Ascending aorta (tissue), 2 donors: ENCODE measurements around the gene AKR1C2. TPM values are rescaled to one million over a fixed set of nuclear protein-coding genes. Genes with fewer than 3 reads are reported as not detected.
A peak's percentile ranks its signal among the peaks of the same experiment; 100 is the strongest.
"Not testable (repeated sequence)": the region's sequence is repeated elsewhere in the genome, so short reads cannot be mapped to it uniquely, and the experiment has no call there.

Experiments used
- DNase-seq, 2 donors: peaks; one replicate each; pipeline ENCODE4 v3.0.0-alpha.2; 2019; ENCODE audit warnings: low spot score in 2 of 2
- H3K27ac ChIP-seq, 2 donors: fragments of 200-600 bp; sonication (generic); one replicate each; pipeline ENCODE4 v1.5.1; 2016 to 2017; ENCODE audit warnings: mild to moderate bottlenecking in 1 of 2
- H3K27me3 ChIP-seq: fragments of 200-600 bp; sonication (generic); one replicate; pipeline ENCODE4 v1.5.1; 2017
- H3K36me3 ChIP-seq, 2 donors: fragments of 200-600 bp; sonication (generic); one replicate each; pipeline ENCODE4 v1.5.1; 2016
- H3K4me1 ChIP-seq, 2 donors: fragments of 200-600 bp; sonication (generic); one replicate each; pipeline ENCODE4 v1.5.1; 2016 to 2017; ENCODE audit warnings: mild to moderate bottlenecking in 1 of 2
- H3K4me3 ChIP-seq, 2 donors: fragments of 200-600 bp; sonication (generic); one replicate each; pipeline ENCODE4 v1.5.1; 2016 to 2017; ENCODE audit warnings: mild to moderate bottlenecking in 1 of 2
- H3K9me3 ChIP-seq, 2 donors: fragments of 200-600 bp; sonication (generic); one replicate each; pipeline ENCODE4 v1.5.1; 2016
- intact Hi-C: fragments of 100-400 bp; cut with DNase I; formaldehyde crosslinking; loops from one replicate; pipeline ENCODE4 v1.15.1; 2023
- total RNA-seq: library from RNA; depleted of rRNA; stranded (reverse); fragments of >200 nt; gene quantifications from one replicate; pipeline ENCODE4 v1.1.0, GENCODE V29; 2016
- TF ChIP-seq, protein P1 (sequence below), 3 experiments: fragments of 200-600 bp in 2 of 3; fragments of 450-650 bp in 1 of 3; sonication (generic) in 2 of 3; IDR thresholded peaks; one replicate each; pipeline ENCODE4 v1.5.1; 2016 to 2019; ENCODE audit warnings: antibody characterized with exemption in 3 of 3, mild to moderate bottlenecking in 1 of 3, moderate library complexity in 1 of 3

AKR1C2 gene
- total RNA-seq, 1 donor from 2014 or later = 16.6 TPM

DNA sequence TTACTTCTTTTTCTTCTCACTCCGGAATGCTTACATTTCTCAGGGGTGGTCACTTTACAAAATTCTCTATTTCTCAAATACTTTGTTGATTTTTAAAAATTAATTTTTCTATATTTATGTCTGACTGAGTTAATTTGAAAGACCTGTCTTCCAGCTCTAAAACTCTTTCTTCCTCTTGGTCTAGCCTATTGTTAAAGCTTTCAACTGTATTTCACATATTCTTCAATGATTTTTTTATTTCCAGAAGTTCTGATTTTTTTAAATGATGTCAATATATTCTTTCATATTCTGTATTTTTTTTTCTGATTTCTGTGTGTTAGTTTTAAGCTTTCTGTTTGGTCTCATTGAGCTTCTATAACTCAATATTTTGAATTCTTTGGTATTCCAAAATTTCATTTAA, 27.3 kb upstream of the AKR1C2 start:
- Histone ChIP-seq H3K4me1 (no peaks in the 10 kb centered on the region), H3K36me3 (no peaks in the 10 kb centered on the region), H3K27ac (no peak overlapping the region), H3K4me3 (no peak overlapping the region), H3K27me3 (no peaks in the 10 kb centered on the region), H3K9me3 (peaks cover 11 to 41% of the 10 kb centered on the region in 2 donors)
- no peak for DNase-seq
- intact Hi-C loops = no loop called here
- TF ChIP-seq, protein P1, sequence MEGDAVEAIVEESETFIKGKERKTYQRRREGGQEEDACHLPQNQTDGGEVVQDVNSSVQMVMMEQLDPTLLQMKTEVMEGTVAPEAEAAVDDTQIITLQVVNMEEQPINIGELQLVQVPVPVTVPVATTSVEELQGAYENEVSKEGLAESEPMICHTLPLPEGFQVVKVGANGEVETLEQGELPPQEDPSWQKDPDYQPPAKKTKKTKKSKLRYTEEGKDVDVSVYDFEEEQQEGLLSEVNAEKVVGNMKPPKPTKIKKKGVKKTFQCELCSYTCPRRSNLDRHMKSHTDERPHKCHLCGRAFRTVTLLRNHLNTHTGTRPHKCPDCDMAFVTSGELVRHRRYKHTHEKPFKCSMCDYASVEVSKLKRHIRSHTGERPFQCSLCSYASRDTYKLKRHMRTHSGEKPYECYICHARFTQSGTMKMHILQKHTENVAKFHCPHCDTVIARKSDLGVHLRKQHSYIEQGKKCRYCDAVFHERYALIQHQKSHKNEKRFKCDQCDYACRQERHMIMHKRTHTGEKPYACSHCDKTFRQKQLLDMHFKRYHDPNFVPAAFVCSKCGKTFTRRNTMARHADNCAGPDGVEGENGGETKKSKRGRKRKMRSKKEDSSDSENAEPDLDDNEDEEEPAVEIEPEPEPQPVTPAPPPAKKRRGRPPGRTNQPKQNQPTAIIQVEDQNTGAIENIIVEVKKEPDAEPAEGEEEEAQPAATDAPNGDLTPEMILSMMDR (IDR thresholded peaks at IDR 0.05) = no peak

DNA sequence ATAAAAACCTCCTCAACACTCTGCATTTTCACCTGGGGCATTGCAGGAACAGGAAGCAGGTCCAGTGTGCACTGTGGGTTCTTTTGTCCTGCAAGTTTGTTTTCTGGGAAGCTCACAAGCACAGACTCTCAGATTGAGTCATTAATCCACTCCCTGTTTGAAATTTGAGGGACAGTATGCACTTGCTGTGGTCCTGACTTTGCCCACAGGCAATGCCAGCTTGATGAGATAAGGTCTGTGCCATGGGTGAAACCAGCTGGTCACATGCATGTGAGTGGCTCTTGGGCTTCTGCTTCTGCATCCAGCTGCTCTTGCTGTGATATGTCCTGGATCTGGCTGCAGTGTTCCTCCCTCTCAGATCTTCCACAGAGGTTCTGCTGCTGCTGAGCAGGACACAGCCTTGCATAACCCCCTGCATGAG, 21.8 kb upstream of the AKR1C2 start:
- H3K4me1 ChIP-seq = peaks cover 0 to 14% of the 10 kb centered on the region in 2 donors
- DNase-seq, intact Hi-C loops, H3K9me3 ChIP-seq, H3K4me3 ChIP-seq, H3K27ac ChIP-seq, H3K27me3 ChIP-seq, H3K36me3 ChIP-seq: not testable (repeated sequence)

DNA sequence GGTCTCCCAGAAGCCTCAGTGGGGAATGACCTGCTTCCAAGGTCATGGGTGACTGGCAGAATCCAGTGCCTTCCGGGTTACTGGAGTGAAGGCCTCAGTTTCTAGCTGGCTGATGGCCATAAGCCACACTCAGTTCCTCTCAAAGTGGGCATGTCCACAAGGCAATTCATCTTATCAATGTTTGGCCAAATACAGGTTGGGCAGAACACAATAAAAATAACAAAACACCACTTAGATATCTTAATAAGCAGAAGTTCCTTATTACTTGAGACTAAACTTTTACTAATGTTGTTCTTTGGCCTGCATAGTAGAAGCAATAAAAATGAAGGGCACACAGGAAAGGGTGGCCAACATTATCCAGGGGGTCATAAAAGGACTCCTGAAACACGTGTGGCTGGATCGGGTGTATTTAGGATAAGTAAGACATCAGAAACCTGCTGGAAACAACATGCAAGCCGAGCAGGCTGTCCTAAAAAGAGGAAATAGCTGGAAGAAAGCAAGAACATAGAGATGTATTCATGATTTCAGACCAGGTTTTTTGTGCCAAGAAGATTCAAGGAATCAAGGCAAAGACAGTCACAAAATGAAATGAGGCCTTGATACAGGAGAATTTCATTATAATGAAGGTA, 19.6 kb upstream of the AKR1C2 start:
- Histone ChIP-seq H3K4me1 (peaks cover 5 to 31% of the 10 kb centered on the region in 2 donors), H3K9me3 (no peaks in the 10 kb centered on the region), H3K27ac (no peak overlapping the region), H3K27me3 (no peaks in the 10 kb centered on the region), H3K36me3 (no peaks in the 10 kb centered on the region), H3K4me3 (no peak overlapping the region)
- no peak for DNase-seq
- intact Hi-C loops = no loop called here
- TF ChIP-seq, protein P1 (IDR thresholded peaks at IDR 0.05) = no peak

DNA sequence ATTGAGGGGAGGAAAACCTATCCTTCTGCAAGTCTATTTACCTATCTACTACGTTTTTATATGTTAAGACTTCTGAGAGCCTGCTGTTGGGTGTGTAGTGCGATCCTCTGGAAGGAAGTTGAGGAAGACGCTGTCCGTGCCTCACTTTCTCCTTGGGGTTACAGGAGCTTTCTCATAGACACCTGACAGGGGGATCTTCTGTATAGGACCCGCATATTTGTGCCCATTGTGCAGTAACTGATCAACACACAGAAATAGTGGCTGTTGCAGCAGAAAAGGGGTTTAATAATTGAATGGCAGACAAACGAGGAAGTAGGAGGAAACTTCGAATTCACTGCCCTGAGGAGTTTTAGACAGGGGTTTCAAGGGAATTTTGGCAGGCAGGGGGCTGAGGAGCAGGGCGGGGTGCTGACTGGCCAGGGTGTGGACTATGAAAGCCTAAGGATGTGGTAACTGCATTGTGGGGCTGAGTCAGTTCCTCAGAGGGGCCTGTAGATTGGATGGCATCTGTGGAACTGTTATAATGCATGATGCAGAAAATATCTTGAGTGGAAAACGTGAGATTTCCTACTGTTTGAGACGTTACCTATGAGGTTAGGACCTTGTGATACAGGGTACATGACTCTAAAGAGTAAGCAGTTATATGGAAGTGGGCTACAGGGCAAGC, 18.1 kb upstream of the AKR1C2 start:
- intact Hi-C loops, DNase-seq, H3K4me3 ChIP-seq, H3K36me3 ChIP-seq, H3K27me3 ChIP-seq, H3K27ac ChIP-seq, H3K9me3 ChIP-seq: not testable (repeated sequence)
- peaks cover 5 to 44% of the 10 kb centered on the region in 2 donors for H3K4me1 ChIP-seq

DNA sequence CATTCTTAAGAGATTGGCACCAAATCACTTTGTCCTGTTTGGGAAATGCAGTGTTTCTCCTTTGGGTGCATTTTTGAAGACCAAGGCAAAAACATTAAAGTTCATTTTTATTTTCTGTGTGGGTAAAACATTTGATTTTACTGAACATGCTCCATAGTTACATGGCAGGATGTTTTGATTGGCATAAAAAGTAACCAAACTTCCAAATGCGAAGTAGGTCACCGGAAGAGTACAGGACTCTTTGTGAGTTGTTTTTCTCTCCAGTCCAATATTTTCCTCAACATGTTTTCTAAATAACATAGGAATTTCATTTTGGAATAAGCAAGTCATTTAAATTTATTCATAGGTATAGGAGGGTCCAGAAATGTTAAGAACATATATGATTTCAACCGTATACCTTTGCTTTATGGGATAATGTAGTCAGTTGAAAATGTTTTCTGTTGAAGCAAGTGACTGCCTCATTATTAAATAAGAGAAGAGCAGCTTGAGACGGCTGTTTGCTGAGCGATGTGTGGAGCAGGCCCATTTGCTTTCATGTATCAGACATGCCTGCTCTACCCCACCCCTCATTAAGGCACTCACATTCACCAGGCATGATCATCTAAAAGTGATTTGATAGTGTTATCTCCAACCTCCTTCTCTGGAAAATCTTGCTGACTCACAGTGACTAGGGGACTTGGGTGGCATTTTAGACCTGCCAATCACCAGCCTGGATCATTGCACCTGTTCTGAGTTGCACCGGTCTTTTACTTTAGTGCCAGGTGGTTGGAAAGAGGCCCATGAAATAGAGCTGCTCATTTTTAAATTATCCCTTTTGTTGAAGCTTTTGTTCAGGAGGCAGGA, 16.3 kb upstream of the AKR1C2 start:
- peak overlapping the region; percentile 75 to 87 for H3K27ac ChIP-seq
- intact Hi-C loops = loop anchor here (1.0 kb wide), 1 partner anchor 74 kb away; the partner anchor contains the start of gene AKR1C3

DNA sequence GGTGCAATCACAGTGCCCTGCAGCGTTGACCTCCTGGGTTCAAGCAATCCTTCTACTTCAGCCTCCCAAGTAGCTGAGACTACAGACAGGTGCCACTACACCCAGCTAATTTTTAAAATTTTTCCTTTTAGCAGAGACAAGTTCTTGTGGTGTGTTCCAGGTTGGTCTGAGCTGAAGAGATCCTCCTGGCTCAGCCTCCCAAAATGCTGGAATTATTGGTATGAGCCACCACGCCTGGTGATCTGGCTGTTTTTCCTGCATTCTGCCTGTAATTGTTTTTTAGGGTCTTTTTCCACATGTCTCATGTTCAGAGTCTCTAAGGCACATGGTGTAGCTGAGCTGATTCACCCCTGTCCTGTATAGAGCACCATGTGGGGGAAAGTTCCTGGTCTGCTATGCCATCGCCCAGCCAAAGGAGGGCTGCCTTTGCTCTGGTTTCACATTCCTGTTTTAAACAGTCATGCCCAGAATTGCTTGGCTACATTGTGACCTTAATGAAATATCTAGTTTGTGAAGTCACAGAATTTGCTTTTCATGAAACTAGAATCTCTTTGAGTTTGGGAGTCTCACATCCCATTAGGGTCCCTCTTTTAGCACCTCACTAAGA, 15.1 kb upstream of the AKR1C2 start:
- Histone ChIP-seq H3K27ac (peak overlapping the region; percentile 75 to 87), H3K4me1 (peaks cover 5 to 42% of the 10 kb centered on the region in 2 donors)
- intact Hi-C loops = loop anchor here (1.0 kb wide), 1 partner anchor 76 kb away; the partner anchor contains the start of gene AKR1C3
- H3K36me3 ChIP-seq, H3K27me3 ChIP-seq, H3K9me3 ChIP-seq, H3K4me3 ChIP-seq: not testable (repeated sequence)
- peak; percentile 16 to 74 for DNase-seq
- TF ChIP-seq, protein P1 (IDR thresholded peaks at IDR 0.05) = peak in 2 of 3 experiments; percentile 34 to 39

More for the DNA sequence above, 16.3 kb upstream of the AKR1C2 start:
- peaks cover 5 to 43% of the 10 kb centered on the region in 2 donors for H3K4me1 ChIP-seq
- not testable (repeated sequence) for DNase-seq, H3K4me3 ChIP-seq, H3K27me3 ChIP-seq, H3K36me3 ChIP-seq, H3K9me3 ChIP-seq
